SK-N-SH (cell line): ENCODE measurements around the gene POU3F1. TPM values are rescaled to one million over a fixed set of nuclear protein-coding genes. Genes with fewer than 3 reads are reported as not detected.

ENCODE experiments used
- CTCF ChIA-PET: fragments of 300-600, 350-600 bp; formaldehyde crosslinking; extraction: SDS; loops from one replicate; lab custom pipeline; 2021; lab: Yijun Ruan, JAX
- POLR2A ChIA-PET: fragments of 350-600 bp; sonication (Branson Sonifier 250); formaldehyde crosslinking; extraction: SDS; loops from one replicate; lab custom pipeline; 2020; ENCODE audit warnings: antibody characterized with exemption, inconsistent platforms; lab: Yijun Ruan, JAX
- DNase-seq: peaks from one replicate; pipeline ENCODE4 v3.0.0; 2012
- H2AFZ ChIP-seq: fragments of 200-600 bp; sonication (generic); 2 replicates; pipeline ENCODE4 v1.8.1; 2016; ENCODE audit warnings: antibody characterized with exemption, mild to moderate bottlenecking, low read depth
- H3F3A ChIP-seq: fragments of 200-600 bp; sonication (generic); replicated peaks from 2 replicates; pipeline ENCODE3; 2016; ENCODE audit warnings: antibody characterized with exemption, mild to moderate bottlenecking; ENCODE audit not compliant: insufficient read depth
- H3K27ac ChIP-seq, 2 experiments: fragments of 200-500 bp in 1 of 2; fragments of 200-600 bp in 1 of 2; sonication (Bioruptor generic) in 1 of 2; sonication (generic), shearing (Covaris generic) in 1 of 2; 2 replicates each; pipeline versions ENCODE4 v1.5.1 to v1.6.1; 2014 to 2016; ENCODE audit warnings: low read depth in 2 of 2, inconsistent platforms in 1 of 2, low read length in 1 of 2, mild to moderate bottlenecking in 1 of 2, mixed read lengths in 1 of 2
- H3K27me3 ChIP-seq: fragments of 200-600 bp; sonication (generic), shearing (Covaris generic); 2 replicates; pipeline ENCODE4 v1.6.1; 2016; ENCODE audit warnings: mixed run types; ENCODE audit not compliant: insufficient read depth
- H3K36me3 ChIP-seq, 2 experiments: fragments of 200-500 bp in 1 of 2; fragments of 200-600 bp in 1 of 2; sonication (Bioruptor generic) in 1 of 2; sonication (generic) in 1 of 2; replicated peaks in 1 of 2; 2 replicates each; pipeline versions ENCODE3 to v1.5.1; 2014 to 2016; ENCODE audit warnings: low read length in 1 of 2, mild to moderate bottlenecking in 1 of 2; ENCODE audit not compliant: insufficient read depth in 2 of 2, control insufficient read depth in 1 of 2
- H3K4me1 ChIP-seq, 2 experiments: fragments of 200-500 bp in 1 of 2; fragments of 200-600 bp in 1 of 2; sonication (Bioruptor generic) in 1 of 2; sonication (generic), shearing (Covaris generic) in 1 of 2; 2 replicates each; pipeline versions ENCODE4 v1.5.1 to v1.6.1; 2014 to 2016; ENCODE audit warnings: low read depth in 1 of 2, low read length in 1 of 2, mixed run types in 1 of 2; ENCODE audit not compliant: insufficient read depth in 2 of 2, control insufficient read depth in 1 of 2
- H3K4me2 ChIP-seq: fragments of 200-600 bp; sonication (generic), shearing (Covaris generic); 2 replicates; pipeline ENCODE4 v1.6.1; 2017; ENCODE audit warnings: mixed run types
- H3K4me3 ChIP-seq, 2 experiments: fragments of 200-500 bp in 1 of 2; fragments of 200-600 bp in 1 of 2; sonication (Bioruptor generic) in 1 of 2; sonication (generic), shearing (Covaris generic) in 1 of 2; 2 replicates each; pipeline versions ENCODE4 v1.5.1 to v1.8.1; 2014 to 2016; ENCODE audit warnings: low read depth in 2 of 2, inconsistent platforms in 1 of 2, low read length in 1 of 2, mild to moderate bottlenecking in 1 of 2, mixed read lengths in 1 of 2, moderate library complexity in 1 of 2
- H3K79me2 ChIP-seq: fragments of 200-600 bp; sonication (generic); 2 replicates; pipeline ENCODE4 v1.8.1; 2017; ENCODE audit warnings: mild to moderate bottlenecking; ENCODE audit not compliant: insufficient read depth
- H3K9ac ChIP-seq: fragments of 200-600 bp; sonication (generic); 2 replicates; pipeline ENCODE4 v1.6.1; 2017; ENCODE audit warnings: mixed run types
- H3K9me2 ChIP-seq: fragments of 200-600 bp; sonication (generic); 2 replicates; pipeline ENCODE4 v1.6.1; 2017; ENCODE audit warnings: mixed run types
- H3K9me3 ChIP-seq: fragments of 200-600 bp; sonication (generic); 2 replicates; pipeline ENCODE4 v1.6.1; 2017; ENCODE audit warnings: mixed run types, mild to moderate bottlenecking, moderate library complexity
- H4K20me1 ChIP-seq: fragments of 200-600 bp; sonication (generic); 2 replicates; pipeline ENCODE4 v1.6.1; 2017; ENCODE audit warnings: mild to moderate bottlenecking, mixed run types; ENCODE audit not compliant: insufficient read depth
- FOXJ3 ChIP-seq: sonication (generic); formaldehyde crosslinking; IDR thresholded peaks from 2 replicates; pipeline ENCODE4 v1.5.1; 2020; ENCODE audit warnings: mild to moderate bottlenecking, missing genetic modification reagents
- MEF2A ChIP-seq: IDR thresholded peaks from 2 replicates; pipeline ENCODE4 v1.4.0; 2012; ENCODE audit warnings: low read depth, borderline replicate concordance
- RFX5 ChIP-seq: IDR thresholded peaks from 2 replicates; pipeline ENCODE4 v1.6.1; 2012; ENCODE audit warnings: mild to moderate bottlenecking, improper control_type of control experiment, low read length
- SIN3A ChIP-seq: IDR thresholded peaks from 2 replicates; pipeline ENCODE4 v1.6.1; 2012; ENCODE audit warnings: low read depth, mild to moderate bottlenecking, low read length, moderate library complexity, borderline replicate concordance
- WGBS: methylation state at CpG from one replicate; pipeline ENCODE4 v1.1.6; 2017; ENCODE audit warnings: low lambda C conversion rate; 5-methylcytosine and 5-hydroxymethylcytosine counted together
- polyA plus RNA-seq, 3 experiments: library from polyadenylated mRNA; depleted of rRNA; stranded (reverse); fragments of >200 nt; gene quantifications; 2 replicates each; pipeline ENCODE4 v1.2.3, GENCODE V29; 2012
- TF ChIP-seq, protein P1 (sequence below): IDR thresholded peaks from 2 replicates; pipeline ENCODE4 v1.4.0; 2012; ENCODE audit warnings: low read depth
- TF ChIP-seq, protein P2 (sequence below): IDR thresholded peaks from 2 replicates; pipeline ENCODE4 v1.6.1; 2012; ENCODE audit warnings: mild to moderate bottlenecking, low read depth, low read length, moderate library complexity

Gene POU3F1
- polyA plus RNA-seq, 1 of the 3 experiments (the other 2 are of a cell fraction), result not detected

DNA sequence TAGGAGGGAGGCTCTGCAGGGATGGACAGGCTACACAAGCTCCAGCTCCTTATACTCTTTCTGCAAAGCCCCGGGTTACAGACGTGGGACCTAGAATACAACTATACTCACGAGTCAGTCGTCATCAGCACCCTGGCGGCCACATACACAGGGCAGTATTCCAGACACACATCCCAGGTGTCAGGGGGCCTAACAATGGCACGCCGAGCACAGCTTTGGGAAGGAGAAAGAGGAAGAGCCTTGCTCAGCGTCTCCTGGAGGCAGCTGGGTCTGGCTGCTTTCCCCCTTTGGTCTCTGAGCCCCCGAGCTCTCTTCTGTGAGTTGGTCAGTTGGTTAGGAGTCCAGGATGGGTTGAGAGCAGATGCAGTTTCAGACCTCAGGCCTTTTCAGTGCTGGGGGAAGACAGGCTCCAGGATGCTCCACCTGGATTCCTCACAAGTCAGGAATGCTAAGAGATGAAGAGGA is 4.5 kb upstream of the POU3F1 start:
- Histone ChIP-seq H3K27ac (no peak overlapping the region), H3K4me3 (no peak overlapping the region), H3K9me2 (no peaks in the 10 kb centered on the region), H3K9me3 (no peaks in the 10 kb centered on the region), H3K4me2 (no peak overlapping the region), H3F3A (no peaks in the 10 kb centered on the region), H4K20me1 (peaks cover 4% of the 10 kb centered on the region; the same call in 1 of the 2 replicates), H3K9ac (no peak overlapping the region), H2AFZ (no peak overlapping the region), H3K36me3 (no peaks in the 10 kb centered on the region), H3K4me1 (peaks cover 0 to 3% of the 10 kb centered on the region in 2 experiments; a peak in 1 of 4 replicates), H3K27me3 (peaks cover 22% of the 10 kb centered on the region)
- CTCF ChIA-PET, result no interaction called here
- POLR2A ChIA-PET, result no interaction called here
- 54% methylated on average over 6 of the region's 9 CpGs for WGBS
- TF ChIP-seq FOXJ3 (CRISPR knock-in tag), result no peak
- TF ChIP-seq, protein P1, sequence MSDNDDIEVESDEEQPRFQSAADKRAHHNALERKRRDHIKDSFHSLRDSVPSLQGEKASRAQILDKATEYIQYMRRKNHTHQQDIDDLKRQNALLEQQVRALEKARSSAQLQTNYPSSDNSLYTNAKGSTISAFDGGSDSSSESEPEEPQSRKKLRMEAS, result no peak
- no peak for TF ChIP-seq SIN3A
- TF ChIP-seq, all 33 proteins: peak for 0
- no peaks in the 10 kb centered on the region for H3K79me2 ChIP-seq
- no peak for DNase-seq

DNA sequence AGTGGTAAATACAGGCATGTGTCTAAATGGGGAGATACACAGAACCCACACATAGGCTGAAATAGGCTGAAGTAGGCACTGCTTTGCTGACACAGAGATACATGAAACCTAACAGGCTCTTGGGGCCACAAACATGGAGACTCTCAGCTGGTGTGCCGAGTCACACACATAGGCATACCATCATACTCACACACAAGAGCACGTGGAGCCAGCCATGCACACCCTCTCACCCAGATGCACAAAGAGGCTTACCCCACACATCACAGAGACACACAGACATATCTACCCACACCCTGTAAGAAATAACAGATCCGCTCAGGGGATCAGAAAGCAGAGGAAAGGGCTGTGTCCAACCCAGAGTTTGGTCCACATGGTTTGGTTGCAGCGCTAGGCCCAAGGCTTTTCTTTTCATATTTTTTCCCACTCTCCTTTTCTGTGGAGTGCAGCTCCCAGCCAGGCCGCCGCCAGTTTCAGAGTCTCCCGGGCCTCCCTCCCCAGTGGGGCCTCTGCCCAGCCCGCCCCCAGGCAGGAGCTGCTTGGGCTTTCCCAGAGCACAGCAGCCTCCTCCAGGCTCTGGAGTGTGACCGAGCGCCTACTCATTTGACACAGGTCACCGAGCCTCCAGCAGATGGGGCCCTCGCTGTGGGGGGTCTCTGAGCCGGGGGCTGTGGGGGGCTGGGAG is 3.9 kb upstream of the POU3F1 start:
- H3K27ac ChIP-seq, result no peak overlapping the region
- WGBS, result 56% methylated on average over 7 of the region's 13 CpGs
- no peaks in the 10 kb centered on the region for H3K36me3 ChIP-seq
- H2AFZ ChIP-seq, result no peak overlapping the region
- no peaks in the 10 kb centered on the region for H3K79me2 ChIP-seq
- ChIA-PET CTCF (no interaction called here), POLR2A (no interaction called here)
- peaks cover 26% of the 10 kb centered on the region for H3K27me3 ChIP-seq
- H3K4me3 ChIP-seq, result no peak overlapping the region
- no peaks in the 10 kb centered on the region for H3K9me3 ChIP-seq
- H3K9ac ChIP-seq, result no peak overlapping the region
- H4K20me1 ChIP-seq, result peaks cover 4% of the 10 kb centered on the region; the same call in 1 of the 2 replicates
- H3K4me2 ChIP-seq, result no peak overlapping the region
- DNase-seq, result no peak
- no peaks in the 10 kb centered on the region for H3K9me2 ChIP-seq
- no peaks in the 10 kb centered on the region for H3F3A ChIP-seq
- peaks cover 0 to 3% of the 10 kb centered on the region in 2 experiments; a peak in 1 of 4 replicates for H3K4me1 ChIP-seq
- no peak for TF ChIP-seq MEF2A

DNA sequence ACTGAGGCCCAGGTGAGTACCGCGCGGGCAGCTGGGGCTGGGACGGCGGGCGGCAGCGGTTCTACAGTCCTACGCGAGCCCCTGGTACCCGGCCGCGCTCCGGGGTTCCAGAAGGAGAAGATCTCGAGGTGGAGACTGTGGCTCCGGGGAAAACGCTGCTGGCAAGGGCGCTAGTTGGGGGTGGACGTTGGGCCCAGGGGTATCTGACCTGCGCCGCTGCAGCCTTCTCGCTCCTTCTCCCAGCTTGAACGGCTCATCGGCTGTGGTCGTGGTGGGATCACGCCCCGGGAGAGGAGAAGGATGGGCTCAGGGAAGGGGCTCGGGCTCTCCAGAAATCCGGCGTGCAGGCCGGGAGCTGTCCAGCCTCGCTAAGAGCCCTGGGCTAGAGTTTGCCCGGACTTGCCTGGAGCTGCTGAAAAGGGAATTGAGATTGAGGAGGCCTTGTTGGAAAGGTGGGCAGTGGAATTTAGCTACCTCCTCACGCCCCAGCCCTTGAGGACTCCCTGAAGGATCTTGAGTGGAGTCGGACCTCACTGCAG is 1.1 kb upstream of the POU3F1 start:
- Histone ChIP-seq H3K4me3 (peak overlapping the region; percentile 44 to 59), H3K4me2 (peak overlapping the region; percentile 79), H3K4me1 (no peaks in the 10 kb centered on the region; a peak in 1 of 4 replicates), H3K27me3 (peaks cover 48% of the 10 kb centered on the region), H2AFZ (no peak overlapping the region), H4K20me1 (peaks cover 4% of the 10 kb centered on the region; the same call in 1 of the 2 replicates), H3K79me2 (no peaks in the 10 kb centered on the region), H3K36me3 (no peaks in the 10 kb centered on the region), H3K9ac (no peak overlapping the region), H3F3A (no peaks in the 10 kb centered on the region), H3K9me2 (no peaks in the 10 kb centered on the region), H3K27ac (no peak overlapping the region), H3K9me3 (no peaks in the 10 kb centered on the region)
- CTCF ChIA-PET, result interaction anchor here (0.7 to 2.0 kb wide), 4 partner anchors 10 to 26 kb away, joined by 3 to 9 read pairs (median 6); no protein-coding TSS in a partner anchor
- TF ChIP-seq, protein P2, sequence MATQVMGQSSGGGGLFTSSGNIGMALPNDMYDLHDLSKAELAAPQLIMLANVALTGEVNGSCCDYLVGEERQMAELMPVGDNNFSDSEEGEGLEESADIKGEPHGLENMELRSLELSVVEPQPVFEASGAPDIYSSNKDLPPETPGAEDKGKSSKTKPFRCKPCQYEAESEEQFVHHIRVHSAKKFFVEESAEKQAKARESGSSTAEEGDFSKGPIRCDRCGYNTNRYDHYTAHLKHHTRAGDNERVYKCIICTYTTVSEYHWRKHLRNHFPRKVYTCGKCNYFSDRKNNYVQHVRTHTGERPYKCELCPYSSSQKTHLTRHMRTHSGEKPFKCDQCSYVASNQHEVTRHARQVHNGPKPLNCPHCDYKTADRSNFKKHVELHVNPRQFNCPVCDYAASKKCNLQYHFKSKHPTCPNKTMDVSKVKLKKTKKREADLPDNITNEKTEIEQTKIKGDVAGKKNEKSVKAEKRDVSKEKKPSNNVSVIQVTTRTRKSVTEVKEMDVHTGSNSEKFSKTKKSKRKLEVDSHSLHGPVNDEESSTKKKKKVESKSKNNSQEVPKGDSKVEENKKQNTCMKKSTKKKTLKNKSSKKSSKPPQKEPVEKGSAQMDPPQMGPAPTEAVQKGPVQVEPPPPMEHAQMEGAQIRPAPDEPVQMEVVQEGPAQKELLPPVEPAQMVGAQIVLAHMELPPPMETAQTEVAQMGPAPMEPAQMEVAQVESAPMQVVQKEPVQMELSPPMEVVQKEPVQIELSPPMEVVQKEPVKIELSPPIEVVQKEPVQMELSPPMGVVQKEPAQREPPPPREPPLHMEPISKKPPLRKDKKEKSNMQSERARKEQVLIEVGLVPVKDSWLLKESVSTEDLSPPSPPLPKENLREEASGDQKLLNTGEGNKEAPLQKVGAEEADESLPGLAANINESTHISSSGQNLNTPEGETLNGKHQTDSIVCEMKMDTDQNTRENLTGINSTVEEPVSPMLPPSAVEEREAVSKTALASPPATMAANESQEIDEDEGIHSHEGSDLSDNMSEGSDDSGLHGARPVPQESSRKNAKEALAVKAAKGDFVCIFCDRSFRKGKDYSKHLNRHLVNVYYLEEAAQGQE, result peak; percentile 87
- TF ChIP-seq RFX5, result no peak
- 69% methylated on average over 17 of the region's 34 CpGs for WGBS
- POLR2A ChIA-PET, result no interaction called here
- DNase-seq, result no peak
